GM21786 (cell line): ENCODE results near the gene ARSK.
"Not testable (repeated sequence)": the region's sequence is repeated elsewhere in the genome, so short reads cannot be mapped to it uniquely, and the experiment has no call there.

Source experiments
- ATAC-seq: cut with Tn5 transposase; IDR thresholded peaks from one replicate; pipeline ENCODE4 v1.9.1; 2021; ENCODE audit not compliant: unreplicated experiment

ARSK gene

DNA sequence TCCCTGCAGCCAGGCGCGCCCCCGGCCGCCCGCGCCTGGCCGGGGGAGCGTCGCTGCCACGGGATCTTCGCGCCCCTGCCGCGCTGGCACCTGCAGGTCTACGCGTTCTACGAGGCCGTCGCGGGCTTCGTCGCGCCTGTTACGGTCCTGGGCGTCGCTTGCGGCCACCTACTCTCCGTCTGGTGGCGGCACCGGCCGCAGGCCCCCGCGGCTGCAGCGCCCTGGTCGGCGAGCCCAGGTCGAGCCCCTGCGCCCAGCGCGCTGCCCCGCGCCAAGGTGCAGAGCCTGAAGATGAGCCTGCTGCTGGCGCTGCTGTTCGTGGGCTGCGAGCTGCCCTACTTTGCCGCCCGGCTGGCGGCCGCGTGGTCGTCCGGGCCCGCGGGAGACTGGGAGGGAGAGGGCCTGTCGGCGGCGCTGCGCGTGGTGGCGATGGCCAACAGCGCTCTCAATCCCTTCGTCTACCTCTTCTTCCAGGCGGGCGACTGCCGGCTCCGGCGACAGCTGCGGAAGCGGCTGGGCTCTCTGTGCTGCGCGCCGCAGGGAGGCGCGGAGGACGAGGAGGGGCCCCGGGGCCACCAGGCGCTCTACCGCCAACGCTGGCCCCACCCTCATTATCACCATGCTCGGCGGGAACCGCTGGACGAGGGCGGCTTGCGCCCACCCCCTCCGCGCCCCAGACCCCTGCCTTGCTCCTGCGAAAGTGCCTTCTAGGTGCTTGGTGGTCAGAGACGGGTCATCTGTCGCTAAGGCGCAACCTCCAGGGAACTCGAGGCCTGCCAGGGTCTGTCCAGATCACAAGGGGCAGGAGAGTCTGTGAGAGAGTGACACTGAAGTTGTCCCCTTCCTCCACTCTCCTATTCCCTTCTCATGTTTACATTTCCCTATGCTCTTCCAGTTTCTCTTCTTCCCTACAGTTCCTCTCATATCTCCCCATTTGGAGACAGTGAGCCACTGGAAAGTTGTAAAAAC, 66.3 kb downstream of the ARSK start:
- ATAC-seq = peak; percentile 35

DNA sequence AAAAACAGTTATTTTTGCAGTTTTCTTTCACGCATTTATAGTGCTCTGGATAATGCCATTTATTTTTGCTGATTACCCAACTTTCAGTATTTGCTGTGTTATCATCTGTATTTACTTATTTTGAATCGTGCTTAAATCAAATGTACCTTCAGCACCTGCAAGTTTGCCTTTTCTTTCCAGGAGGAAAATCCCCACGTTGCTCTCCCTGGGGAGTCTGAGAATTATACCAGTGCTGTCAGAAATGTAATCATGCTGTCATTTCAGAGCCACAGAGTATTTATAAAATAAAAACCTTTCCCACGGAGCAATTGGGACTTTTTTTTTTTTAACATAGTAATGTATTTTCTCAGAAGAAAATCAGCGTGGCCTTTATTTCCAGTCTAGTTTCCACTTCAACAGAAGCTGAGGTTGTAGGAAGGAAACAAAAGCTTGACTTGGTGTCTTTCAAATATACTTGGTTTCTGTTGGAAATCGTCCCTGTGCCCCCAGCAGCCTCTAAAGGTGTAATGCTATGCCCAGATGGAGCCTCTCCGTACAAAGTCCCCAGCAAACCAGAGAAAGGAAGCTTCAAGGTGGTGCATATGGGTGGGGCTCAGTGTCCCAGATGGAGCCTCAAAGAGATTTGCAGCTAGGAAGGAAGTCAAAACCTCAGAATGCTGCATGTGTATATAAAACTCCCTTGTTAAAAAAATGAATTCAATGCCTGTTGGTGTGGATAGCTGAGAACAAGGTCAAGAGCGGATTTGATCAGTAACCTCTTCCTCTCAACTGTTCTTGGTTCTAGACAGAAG, 67.1 kb downstream of the ARSK start:
- ATAC-seq = no peak

DNA sequence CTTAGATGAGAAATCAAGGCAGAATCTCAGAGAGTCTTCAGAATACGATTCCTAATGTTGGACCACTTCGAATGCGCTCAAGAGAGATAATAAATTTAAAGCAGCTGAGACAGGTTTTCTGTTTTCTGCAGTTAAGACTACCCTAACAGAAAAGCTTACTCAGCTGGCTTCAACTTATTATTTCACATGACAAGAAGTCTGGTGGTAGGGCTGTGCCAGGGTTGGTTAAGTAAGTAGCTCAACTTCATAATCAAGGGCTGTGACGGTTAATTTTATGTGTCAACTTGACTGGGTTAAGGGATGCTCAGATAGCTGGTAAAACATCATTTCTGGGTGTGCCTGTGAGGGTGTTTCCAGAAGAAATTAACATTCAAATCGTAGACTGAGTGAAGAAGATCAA, 68.8 kb downstream of the ARSK start:
- no peak for ATAC-seq

DNA sequence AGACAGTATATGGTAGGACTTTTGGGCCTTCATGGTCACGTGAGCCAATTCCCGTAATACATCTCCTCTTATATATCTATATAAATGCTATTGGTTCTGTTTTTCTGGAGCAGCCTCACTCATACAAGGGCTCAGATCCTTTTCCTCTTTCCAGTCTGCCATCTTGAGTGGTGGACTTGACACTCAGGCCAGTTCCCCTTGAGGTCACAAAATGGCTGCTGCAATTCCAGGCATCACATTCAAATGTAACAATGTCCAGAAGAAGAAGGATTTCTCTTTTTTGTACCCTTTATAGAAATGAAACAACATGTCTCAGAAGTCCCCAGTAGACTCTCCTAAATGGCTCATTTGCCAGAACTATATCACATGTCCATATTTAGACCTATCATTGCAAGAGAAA, 69.5 kb downstream of the ARSK start:
- ATAC-seq = no peak

DNA sequence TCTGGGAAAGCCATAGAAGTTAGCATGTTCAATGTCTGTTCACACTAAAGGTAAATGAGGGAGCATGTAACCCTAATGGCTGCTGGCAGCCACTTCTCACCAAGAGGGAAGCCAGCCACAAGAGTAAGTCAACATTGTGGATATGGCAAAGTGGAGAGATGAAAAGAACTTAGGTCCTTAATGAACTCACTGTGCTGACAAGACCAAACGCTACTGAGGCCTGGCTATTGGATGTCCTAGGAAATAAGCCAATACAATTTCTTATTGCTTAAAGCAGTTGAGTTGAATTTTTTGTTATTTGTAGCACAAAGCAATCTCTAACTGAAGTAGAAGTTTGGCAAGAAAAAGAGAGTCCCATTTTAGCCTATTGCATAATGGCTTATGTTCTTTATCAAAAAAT, 71.8 kb downstream of the ARSK start:
- ATAC-seq = no peak

DNA sequence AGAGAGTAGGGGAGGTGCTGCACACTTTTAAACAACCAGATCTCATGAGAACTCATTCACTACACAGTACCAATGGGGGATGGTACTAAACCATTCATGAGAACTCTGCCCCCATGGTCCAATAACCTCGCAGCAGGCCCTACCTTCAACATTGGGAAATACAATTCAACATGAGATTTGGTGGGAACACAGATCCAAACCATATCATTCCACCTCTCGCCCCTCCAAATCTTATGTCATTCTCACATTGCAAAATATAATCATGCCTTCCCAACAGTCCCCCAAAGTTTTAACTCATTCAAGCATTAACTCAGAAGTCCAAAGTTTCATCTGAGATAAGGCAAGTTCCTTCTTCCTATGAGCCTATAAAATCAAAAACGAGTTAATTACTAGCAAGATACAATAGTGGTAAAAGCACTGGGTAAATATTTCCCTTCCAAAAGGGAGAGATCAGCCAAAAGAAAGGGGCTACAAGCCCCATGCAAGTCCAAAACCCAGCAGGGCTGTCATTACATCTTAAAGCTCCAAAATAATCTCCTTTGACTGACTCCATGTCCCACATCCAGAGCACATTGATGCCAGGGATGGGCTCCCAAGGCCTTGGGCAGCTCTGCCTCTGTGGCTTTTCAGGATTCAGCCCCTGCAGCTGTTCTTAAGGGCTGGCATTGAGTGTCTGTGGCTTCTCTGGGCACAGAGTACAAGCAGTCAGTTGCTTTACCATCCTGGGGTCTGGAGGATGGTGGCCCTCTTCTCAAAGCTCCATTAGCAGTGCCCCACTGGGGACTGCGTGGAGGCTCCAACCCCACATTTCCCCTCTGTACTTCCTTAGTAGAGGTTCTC, 73.3 kb downstream of the ARSK start:
- no peak for ATAC-seq

DNA sequence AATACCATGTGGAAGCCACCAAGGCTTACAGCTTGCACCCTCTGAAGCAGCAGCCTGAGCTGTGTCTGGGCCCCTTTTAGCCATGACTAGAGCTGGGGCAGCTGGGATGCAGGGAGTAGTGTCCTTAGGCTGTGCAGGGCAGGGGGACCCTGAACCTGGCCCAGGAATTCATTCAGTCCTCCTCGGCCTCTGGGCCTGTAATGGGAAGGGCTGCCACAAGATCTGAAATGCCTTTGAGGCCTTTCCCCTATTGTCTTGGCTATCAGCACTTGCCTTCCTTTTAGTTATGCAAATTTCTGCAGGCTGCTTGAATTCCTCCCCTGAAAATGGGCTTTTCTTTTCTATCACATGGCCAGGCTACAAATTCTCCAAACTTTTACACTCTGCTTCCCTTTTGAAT, 74.0 kb downstream of the ARSK start:
- no peak for ATAC-seq

DNA sequence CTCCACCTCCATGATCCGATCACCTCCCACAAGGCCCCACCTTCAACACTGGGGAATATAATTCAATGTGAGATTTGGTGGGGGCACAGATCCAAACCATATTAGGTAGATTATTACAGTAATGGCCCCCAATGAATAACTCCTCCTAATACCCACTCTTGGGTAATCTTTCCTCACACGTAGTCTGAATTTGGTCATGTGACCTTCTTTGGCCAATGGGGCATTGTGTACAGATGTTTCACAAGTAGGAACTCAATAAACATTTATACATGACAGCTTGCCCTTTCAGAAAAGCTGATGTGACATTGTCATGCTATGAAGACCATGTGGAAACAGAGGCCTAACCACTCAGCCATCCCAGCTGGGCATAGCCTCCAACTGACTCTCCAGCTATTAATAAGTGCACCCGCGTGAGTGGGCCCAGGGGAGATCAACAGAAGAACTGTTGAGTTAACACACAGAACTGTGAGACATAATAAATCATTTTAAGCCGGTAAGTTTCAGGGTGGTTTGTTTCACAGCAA, 75.6 kb downstream of the ARSK start:
- no peak for ATAC-seq

DNA sequence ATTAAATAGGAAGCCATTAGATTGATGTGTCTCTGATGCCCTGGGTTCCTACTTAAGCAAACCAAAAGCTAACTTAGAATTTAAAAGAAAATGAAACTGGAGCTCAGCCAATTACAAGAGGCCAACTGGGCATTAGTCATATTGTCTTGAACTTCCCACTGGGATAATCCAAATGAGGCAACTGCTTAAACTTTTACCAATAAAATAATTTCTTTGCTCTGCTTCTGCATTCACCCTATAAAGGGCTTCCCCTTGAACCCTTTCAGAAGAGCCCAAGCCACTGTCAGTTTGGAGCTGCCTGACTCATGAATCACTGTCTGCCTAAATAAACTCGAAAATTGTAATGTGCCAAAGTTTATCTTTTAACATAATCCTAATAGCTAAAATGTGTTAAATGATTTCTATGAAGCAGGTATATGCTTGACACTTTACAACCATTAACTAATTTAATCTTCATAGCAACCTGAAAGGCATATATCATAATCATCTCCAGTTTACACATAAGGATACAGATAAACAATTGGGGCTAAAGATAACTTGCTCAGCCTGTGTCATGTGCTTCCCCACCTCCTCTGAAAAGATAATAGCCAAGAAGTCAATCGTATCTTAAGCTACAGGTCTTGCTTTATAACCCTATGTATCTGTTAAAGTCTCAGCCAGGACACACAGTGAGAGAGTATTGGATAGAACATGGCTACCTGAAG, 76.5 kb downstream of the ARSK start:
- no peak for ATAC-seq

DNA sequence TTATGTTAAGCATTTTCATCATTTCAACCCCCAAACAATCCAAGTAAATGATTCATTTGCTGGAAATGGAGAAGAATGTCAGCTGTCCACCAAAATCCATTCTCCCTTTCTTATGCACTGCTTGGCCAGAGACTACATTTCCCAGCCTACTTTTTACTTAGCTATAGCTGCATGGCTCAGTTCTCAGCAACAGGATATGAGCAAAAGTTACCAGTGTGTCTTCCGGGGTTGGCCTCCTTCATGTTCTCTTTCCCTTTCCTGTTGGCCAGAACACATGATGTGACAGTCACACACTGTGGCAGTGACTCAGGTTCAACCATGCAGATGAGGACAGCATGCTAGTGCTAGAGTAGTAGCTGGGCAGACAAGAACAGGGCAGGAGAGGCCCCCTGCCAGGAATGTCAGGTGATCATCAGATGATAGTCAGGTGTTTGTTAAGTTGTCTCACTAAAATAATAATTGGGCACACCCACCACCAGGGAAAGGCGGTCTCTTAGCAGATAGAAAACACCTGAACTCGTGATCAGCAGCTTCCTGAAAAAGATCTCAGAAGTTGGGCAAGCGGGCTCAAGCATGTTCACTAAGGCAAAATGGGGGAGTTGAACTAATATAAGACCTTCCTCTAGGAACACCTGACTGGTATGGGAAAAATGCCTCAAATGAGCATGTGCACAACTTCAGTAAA, 77.2 kb downstream of the ARSK start:
- peak; percentile 86 for ATAC-seq

DNA sequence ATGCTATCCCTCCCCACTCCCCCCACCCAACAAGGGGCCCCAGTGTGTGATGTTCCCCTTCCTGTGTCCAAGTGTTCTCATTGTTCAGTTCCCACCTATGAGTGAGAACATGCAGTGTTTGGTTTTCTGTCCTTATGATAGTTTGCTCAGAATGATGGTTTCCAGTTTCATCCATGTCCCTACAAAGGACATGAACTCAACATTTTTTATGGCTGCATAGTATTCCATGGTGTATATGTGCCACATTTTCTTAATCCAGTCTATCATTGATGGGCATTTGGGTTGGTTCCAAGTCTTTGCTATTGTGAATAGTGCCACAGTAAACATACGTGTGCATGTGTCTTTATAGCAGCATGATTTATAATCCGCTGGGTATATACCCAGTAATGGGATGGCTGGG, 78.0 kb downstream of the ARSK start:
- not testable (repeated sequence) for ATAC-seq

DNA sequence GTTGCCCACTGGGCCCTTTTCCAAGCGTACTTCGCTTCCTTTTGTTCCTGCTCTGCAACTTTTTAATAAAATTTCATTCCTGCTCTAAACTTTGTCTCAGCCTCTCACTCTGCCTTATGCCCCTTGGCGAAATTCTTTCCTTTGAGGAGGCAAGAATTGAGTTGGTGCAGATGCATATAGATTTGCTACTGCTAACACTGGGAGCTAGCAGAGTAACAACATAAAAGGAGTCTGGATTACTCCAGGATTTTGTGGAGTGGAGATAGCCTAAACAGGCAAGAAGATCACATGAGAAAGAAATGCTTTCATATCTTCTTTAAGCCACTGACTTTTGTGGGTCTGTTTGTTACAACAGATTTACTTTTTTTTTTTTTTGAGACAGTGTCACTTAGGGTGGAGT, 78.8 kb downstream of the ARSK start:
- ATAC-seq = no peak

DNA sequence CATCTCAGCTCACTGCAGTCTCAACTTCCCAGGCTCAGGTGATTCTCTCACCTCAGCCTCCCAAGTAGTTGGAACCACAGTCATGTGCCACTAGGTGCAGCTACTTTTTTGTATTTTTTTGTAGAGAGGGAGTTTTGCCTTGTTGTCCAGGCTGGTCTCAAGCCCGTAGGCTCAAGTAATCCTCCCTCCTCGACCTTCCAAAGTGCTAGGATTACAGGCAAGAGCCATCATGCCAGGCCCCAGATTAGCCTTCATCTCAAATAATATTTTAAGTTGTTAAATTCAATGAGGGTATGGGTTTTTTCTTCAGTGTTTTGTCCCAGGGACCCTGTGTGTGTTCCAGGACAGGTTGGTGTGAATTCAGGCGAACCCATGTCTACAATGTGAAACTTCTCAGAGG, 79.2 kb downstream of the ARSK start:
- ATAC-seq = no peak

DNA sequence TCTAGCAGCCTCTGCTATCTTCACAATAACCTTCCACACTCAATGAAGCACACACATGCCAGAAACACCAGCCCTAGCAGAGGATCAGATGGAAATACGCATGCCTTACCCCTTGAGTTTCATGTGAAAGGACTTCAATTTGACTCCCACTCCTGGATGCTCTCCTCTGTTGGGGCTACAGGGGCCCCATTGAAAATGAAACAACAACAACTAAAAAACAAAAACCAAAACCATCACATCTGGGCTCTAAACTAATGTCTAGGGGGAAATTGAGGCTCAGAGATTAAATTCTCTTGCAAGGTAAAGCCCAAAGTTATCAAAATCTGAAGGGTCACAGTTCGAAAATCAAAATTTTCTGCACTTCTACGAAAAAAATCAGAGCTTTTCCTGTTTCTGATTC, 83.7 kb downstream of the ARSK start:
- ATAC-seq = no peak

DNA sequence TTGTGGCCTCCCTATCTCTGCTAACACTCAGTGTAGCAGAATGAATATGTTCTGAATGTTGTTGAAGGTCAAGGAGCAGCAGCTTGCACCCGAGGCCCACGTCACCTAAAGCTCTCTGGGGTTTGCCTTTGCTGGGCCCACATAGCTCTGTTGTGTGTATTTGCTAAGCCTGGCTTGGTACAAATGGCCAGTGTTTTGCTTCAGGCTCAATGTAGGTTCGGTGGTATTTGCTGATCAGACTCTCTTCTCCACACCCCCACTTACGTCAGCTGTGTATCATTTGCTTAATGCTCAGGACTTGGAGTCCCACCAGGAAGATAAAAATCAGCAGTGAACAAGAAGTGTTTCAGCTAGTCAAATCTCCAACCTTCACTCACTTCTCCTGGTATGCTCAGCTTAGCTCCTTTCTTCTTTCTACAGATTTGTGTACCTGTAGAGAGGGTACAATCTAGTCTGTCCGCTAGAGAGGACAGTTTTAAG, 86.9 kb downstream of the ARSK start:
- no peak for ATAC-seq

DNA sequence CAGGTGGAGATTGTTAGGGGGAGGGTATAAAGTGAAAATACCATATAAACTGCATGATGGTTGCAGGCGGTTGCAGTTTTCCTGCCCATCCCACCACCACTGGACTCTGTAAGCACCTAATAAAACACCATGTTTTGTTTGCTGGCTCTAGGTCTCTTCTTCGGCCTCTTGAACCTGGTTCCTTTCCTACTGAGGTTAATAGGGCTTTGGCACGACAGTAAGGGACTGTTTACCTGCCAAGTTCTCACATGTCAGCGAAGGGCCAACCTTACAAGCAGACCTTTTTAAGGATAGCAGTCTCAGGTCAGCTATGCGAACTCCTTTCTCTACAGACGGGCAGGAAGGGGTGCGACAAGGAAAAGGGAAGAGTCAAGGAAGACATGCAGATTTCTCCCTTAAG, 88.3 kb downstream of the ARSK start:
- ATAC-seq = no peak

DNA sequence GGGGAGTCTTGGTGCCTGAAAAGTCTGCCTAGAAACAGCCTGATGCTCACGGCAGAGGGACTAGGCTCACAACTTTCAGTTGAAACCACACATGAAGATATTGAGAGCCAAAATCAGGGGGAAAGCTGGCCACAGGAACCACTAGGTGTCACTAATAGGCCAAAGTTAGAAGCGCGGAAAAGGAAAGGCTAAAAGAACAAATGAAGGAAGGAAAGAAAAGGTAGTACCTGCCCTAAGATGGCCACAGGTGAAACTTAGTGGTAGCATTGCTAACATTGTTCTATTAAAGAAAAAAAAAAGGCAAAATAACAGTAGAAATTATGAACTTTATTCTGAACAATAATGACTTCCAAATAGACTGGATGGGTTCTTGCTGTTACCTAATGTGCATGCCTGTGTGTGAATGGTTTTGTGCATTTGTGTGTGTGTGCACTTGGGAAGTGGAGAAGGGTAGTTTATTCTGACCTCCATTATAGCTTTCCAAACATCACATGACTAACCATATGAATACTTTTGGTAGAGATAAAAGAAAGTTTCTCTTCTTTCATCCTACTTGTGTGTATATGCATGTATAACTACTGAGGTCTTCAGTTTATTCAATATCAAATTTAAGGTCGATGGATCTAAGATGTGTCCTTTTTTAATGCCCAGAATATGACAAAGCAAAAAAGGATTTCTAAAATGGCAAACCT, 89.6 kb downstream of the ARSK start:
- ATAC-seq = peak; percentile 40

DNA sequence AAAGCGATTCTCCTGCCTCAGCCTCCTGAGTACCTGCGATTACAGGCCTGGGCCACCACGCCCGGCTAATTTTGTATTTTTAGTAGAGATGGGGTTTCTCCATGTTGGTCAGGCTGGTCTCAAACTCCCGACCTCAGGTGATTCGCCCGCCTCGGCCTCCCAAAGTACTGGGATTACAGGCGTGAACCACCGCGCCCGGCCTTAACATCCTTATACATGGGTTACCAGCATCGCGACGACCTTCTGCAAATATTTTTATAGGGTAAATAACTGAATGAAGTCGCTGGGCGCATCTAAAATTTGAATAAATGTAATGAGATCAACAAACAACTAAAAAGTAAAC, 91.3 kb downstream of the ARSK start:
- not testable (repeated sequence) for ATAC-seq
